AG09319 (cell line): ENCODE data around the gene ATE1.
A peak's percentile ranks its signal among the peaks of the same experiment; 100 is the strongest.

ENCODE experiments used
- DNase-seq: peaks from one replicate; pipeline ENCODE4 v3.0.0-alpha.2; 2010; ENCODE audit warnings: low read depth; ENCODE audit errors: extremely low read depth
- TF ChIP-seq, protein P1 (sequence below): IDR thresholded peaks from 2 replicates; pipeline ENCODE4 v1.5.1; 2011; ENCODE audit warnings: low read depth, mild to moderate bottlenecking, inconsistent platforms, low read length, moderate library complexity

Gene ATE1

DNA sequence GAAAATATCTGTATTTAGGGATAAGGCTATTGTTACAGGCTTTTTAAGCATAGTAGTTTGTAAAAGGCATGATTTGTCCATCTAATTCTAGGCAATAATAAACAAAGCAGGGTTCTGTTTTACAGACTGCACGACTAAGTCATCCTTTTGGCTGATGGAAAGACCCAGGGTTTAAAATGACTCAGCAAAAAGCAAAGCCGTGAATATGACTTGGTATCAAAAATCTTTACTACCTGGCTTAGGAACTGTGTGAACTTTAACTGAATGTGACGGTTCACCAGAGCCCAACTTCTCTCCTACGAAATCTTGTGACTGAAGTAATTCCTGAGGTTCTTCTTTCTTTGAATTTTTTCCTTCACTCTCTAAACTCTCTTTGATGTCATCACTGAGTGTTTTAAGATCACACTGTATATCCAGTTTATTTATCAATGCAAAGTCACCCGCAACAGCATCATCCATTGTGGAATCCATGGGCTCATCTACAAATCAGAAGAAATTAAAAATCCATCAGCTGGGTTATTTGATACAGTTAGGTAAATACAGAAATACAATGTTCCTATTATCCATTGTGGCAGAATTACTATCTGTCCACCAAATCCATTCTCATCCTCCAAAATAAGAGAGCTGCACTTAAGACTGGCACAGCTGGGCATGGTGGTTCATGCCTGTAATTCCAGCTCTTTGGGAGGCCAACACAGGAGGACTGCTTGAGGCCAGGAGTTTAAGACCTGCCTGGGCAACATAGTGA, 17.0 kb downstream of the ATE1 start:
- no peak for DNase-seq
- TF ChIP-seq, protein P1, sequence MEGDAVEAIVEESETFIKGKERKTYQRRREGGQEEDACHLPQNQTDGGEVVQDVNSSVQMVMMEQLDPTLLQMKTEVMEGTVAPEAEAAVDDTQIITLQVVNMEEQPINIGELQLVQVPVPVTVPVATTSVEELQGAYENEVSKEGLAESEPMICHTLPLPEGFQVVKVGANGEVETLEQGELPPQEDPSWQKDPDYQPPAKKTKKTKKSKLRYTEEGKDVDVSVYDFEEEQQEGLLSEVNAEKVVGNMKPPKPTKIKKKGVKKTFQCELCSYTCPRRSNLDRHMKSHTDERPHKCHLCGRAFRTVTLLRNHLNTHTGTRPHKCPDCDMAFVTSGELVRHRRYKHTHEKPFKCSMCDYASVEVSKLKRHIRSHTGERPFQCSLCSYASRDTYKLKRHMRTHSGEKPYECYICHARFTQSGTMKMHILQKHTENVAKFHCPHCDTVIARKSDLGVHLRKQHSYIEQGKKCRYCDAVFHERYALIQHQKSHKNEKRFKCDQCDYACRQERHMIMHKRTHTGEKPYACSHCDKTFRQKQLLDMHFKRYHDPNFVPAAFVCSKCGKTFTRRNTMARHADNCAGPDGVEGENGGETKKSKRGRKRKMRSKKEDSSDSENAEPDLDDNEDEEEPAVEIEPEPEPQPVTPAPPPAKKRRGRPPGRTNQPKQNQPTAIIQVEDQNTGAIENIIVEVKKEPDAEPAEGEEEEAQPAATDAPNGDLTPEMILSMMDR = no peak

DNA sequence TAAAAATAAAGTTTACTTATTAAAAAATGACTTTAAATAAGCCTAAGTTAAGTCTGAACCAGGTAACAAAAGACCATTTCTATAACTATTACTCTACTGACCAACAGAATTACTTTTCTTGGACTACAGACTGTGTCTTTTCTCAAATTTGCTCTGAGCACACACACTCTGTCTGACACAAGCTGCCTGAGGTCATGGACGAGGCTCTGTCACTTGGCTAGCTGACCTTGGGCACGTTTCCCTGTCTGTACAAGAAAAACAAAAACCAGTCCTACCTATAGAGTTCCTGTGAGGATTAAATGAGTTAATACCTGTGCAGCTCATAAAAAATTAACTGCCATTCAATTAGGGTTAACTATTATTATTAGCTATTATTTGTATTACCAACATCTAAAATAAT, 22.9 kb downstream of the ATE1 start:
- no peak for DNase-seq
- TF ChIP-seq, protein P1 = no peak

DNA sequence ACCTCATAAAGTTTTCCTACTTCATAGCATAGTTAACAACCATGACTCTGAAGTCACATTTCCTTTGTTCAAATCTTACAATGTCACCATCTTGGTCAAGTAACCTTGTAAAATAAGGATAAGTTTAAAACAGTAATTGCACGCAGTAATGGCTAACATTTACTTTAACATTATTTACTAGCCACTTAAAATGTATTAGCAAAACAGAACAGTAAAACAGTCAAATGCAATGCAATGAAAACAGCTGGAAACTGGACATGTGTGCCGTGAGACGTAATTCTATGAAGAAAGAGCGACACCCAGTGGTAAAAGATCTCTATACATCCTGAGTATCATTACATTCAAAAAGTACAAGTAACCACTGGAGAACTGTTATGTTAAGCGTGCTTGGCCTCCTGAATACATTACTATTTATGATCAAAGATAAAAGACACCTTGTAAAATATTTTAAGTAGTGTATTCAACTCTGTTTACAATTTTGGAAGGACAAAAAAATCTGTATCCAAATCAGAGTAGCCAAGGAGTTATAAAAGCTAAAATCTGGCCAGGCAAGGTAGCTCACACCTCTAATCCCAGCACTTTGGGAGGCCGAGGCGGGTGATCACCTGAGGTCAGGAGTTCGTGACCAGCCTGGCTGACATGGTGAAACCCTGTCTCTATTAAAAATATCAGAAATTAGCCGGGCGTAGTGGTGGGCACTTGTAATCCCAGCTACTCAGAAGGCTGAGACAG, 27.2 kb downstream of the ATE1 start:
- DNase-seq = peak; percentile 30
- TF ChIP-seq, protein P1 = peak; percentile 52

DNA sequence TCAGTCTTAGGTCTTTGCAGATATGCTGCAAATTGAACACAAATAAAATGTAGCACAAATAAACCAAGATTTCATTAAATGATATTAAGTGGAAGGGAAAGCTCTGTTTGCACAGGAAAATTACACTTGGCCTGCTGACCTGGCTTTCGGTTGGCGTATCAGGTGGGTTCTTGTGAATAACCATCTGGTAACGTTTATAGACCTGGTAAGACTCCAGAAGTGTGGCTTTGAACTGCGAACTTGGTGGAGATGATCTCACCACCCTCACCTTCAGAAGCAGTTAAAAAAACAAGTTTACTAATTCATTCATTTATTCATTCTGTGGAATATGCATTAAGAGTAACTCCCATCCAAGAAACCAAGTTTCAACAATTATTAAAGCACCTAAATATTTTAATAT, 28.1 kb downstream of the ATE1 start:
- no peak for DNase-seq
- TF ChIP-seq, protein P1 = no peak

DNA sequence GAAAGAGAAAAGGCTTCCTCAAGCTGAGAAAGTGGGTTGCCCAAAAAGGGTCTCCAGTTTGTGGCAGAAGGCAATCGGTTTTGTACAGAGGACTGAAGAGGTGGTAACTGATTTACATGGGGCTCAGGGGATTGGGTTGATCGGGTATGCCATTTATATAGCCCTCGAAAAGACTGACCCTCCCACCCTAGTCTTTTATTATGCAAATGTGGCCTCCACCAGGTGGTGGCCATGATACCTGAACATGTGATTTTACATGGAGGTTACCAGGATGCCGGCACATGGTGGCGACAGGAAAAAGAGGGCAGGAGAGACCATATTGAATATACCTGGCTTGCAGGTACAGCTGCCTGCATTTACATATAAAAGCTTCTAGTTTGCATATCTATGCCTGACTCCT, 36.7 kb downstream of the ATE1 start:
- TF ChIP-seq, protein P1 = no peak
- no peak for DNase-seq

DNA sequence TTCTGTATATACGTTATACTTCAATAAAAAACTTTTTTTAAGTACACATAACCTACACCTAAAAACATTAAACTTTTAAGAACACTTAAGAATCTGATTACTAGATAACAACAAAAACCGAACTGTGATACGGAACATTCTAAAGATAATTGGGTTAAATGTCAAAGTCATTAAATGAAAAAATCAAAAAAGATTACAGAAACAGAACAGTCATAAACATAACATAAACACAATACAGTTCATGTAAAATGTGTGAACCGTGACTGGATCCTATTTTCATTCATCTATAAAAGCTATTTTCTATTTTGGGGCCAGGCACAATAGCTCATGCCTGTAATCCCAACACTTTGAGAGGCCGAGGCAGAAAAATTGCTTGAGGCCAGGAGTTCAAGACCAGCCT, 38.6 kb downstream of the ATE1 start:
- TF ChIP-seq, protein P1 = no peak
- DNase-seq = no peak

DNA sequence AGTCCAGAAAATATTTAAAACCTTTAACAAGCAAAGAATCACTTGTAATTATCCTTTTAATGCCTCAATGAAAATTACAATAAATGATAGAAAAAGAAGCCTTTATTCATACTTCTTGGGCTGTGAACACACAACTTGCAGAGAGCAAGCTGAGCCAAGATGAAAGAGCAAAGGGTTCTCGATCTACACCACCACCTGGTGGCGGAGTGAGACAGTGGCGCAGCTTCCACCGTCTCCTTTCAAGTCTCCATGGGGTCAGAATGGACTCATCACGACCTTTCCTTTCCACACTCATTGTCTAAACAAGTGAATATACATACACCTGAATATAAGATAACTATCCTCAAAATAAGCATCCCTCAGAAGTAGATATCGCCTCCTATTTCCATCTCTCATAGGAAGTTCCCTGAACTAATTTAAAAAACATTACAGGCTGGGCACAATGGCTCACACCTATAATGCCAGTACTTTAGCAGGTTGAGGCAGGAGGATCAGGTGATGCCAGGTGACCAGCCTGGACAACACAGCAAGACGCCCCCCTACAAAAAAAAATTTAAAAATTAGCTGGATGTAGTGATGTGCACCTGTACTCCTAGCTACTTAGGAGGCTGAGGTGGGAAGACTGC, 40.7 kb downstream of the ATE1 start:
- DNase-seq = peak; percentile 4
- TF ChIP-seq, protein P1 = peak; percentile 76
